Smooth muscle cell (in vitro differentiated cells): ENCODE data around the gene PLEKHB2. TPM values are rescaled to one million over a fixed set of nuclear protein-coding genes. Genes with fewer than 3 reads are reported as not detected.

ENCODE experiments used
- DNase-seq: peaks from one replicate; lab custom pipeline; 2025; ENCODE audit not compliant: unreplicated experiment; lab: John Stamatoyannopoulos, UW
- H2AFZ ChIP-seq: fragments of 200-600 bp; sonication (generic); 2 replicates; pipeline ENCODE4 v1.6.0; 2016; ENCODE audit warnings: antibody characterized with exemption, low read depth, mild to moderate bottlenecking
- H3F3A ChIP-seq: fragments of 200-600 bp; sonication (generic); 2 replicates; pipeline ENCODE4 v1.6.0; 2017; ENCODE audit warnings: antibody characterized with exemption, low read depth
- H3K27ac ChIP-seq: fragments of 200-600 bp; sonication (generic); 2 replicates; pipeline ENCODE4 v1.5.1; 2016; ENCODE audit warnings: low read depth, mild to moderate bottlenecking
- H3K27me3 ChIP-seq: fragments of 200-600 bp; sonication (generic); 2 replicates; pipeline ENCODE4 v1.6.1; 2016; ENCODE audit warnings: low read depth, mild to moderate bottlenecking
- H3K36me3 ChIP-seq: fragments of 200-600 bp; sonication (generic); 2 replicates; pipeline ENCODE4 v1.5.1; 2016; ENCODE audit warnings: low read depth
- H3K4me1 ChIP-seq: fragments of 200-600 bp; sonication (generic); 2 replicates; pipeline ENCODE4 v1.5.1; 2016; ENCODE audit warnings: low read depth
- H3K4me2 ChIP-seq: fragments of 200-600 bp; sonication (generic); 2 replicates; pipeline ENCODE4 v1.6.0; 2016; ENCODE audit warnings: mild to moderate bottlenecking
- H3K4me3 ChIP-seq: fragments of 200-600 bp; sonication (generic); 2 replicates; pipeline ENCODE4 v1.5.1; 2016; ENCODE audit warnings: mild to moderate bottlenecking
- H3K79me2 ChIP-seq: fragments of 200-600 bp; sonication (generic); 2 replicates; pipeline ENCODE4 v1.6.0; 2016; ENCODE audit warnings: low read depth, mild to moderate bottlenecking
- H3K9ac ChIP-seq: fragments of 200-600 bp; sonication (generic); 2 replicates; pipeline ENCODE4 v1.6.0; 2016; ENCODE audit warnings: low read depth
- H3K9me3 ChIP-seq: fragments of 200-600 bp; sonication (generic); replicated peaks from 2 replicates; pipeline ENCODE4 v1.5.1; 2016; ENCODE audit warnings: low read depth
- H4K20me1 ChIP-seq: fragments of 200-600 bp; sonication (generic); 2 replicates; pipeline ENCODE4 v1.6.0; 2016; ENCODE audit warnings: low read depth
- WGBS: methylation state at CpG from one replicate; pipeline ENCODE4 v1.1.7; 2016; ENCODE audit warnings: low lambda C conversion rate; 5-methylcytosine and 5-hydroxymethylcytosine counted together
- polyA plus RNA-seq: library from polyadenylated mRNA; unstranded; fragments of >200 nt; fragmentation: Nextera tagmentation; extraction: Ambion mirVana; gene quantifications from 2 replicates; pipeline ENCODE4 v1.2.1, GENCODE V29; 2016
- total RNA-seq: library from RNA; depleted of rRNA; stranded (reverse); fragments of >200 nt; gene quantifications from 2 replicates; pipeline ENCODE4 v1.2.3, GENCODE V29; 2014
- TF ChIP-seq, protein P1 (sequence below): fragments of 200-600 bp; sonication (generic); IDR thresholded peaks from 2 replicates; pipeline ENCODE4 v1.5.1; 2017; ENCODE audit warnings: borderline replicate concordance, mild to moderate bottlenecking, antibody characterized with exemption; ENCODE audit not compliant: insufficient read depth, poor library complexity, severe bottlenecking

The PLEKHB2 gene
- total and polyA plus RNA-seq, 2 experiments from 2014 or later, result 25.7 to 33.6 TPM

DNA sequence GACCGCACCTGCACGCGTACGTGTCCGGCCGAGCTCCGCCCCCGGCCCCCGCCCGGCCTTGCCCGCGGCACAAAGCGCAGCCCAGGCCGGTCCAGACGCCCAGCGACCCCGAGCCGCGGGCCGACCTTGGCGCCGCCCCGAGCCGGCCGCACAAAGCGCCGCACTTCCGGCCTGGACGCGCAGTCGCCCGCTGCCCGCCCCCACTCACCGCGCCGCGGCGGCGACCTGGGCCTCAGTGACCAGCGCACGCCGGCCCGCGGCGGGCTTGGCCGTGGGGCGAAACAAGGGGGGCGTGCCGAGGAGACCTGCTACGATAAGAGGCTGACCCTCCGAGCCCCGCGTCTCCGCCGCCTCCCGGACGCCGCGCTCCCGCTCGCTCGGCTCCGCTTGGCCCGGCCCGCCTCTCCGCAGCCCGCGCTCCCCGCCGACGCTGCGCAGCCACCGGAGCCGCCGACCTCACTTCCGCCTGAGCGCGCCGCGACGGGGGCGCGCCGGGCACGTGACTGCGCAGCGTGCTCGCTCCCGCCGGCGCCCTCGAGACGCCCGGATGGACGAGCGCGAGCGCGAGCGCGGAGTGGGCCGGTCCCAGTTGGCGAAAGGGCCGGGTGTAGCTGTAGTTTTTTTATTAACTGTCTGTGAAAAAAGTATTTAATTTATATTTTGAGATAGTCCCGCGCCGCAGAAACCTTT lies 12.0 kb upstream of the PLEKHB2 start, which contains the start of gene FAM168B:
FAM168B (minus strand) TSS at position 455 of the 690 bp plus-strand sequence. CDS start 10,814 bp downstream, outside the sequence.
- Histone ChIP-seq H3K9me3 (no peaks in the 10 kb centered on the region), H3K27me3 (no peaks in the 10 kb centered on the region), H4K20me1 (peaks cover 43% of the 10 kb centered on the region), H3K36me3 (peaks cover 2% of the 10 kb centered on the region), H3K4me1 (no peaks in the 10 kb centered on the region), H3K4me2 (peak within 1 kb of the TSS; percentile 96), H3K27ac (peak within 1 kb of the TSS; percentile 84), H3K4me3 (peak within 1 kb of the TSS; percentile 98), H2AFZ (peak within 1 kb of the TSS; percentile 98), H3K9ac (peak within 1 kb of the TSS; percentile 80), H3K79me2 (peaks cover 47% of the 10 kb centered on the region), H3F3A (peaks cover 5% of the 10 kb centered on the region)
- TF ChIP-seq, protein P1, sequence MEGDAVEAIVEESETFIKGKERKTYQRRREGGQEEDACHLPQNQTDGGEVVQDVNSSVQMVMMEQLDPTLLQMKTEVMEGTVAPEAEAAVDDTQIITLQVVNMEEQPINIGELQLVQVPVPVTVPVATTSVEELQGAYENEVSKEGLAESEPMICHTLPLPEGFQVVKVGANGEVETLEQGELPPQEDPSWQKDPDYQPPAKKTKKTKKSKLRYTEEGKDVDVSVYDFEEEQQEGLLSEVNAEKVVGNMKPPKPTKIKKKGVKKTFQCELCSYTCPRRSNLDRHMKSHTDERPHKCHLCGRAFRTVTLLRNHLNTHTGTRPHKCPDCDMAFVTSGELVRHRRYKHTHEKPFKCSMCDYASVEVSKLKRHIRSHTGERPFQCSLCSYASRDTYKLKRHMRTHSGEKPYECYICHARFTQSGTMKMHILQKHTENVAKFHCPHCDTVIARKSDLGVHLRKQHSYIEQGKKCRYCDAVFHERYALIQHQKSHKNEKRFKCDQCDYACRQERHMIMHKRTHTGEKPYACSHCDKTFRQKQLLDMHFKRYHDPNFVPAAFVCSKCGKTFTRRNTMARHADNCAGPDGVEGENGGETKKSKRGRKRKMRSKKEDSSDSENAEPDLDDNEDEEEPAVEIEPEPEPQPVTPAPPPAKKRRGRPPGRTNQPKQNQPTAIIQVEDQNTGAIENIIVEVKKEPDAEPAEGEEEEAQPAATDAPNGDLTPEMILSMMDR, result no peak
- under 1% methylated on average over 101 of the region's 107 CpGs for WGBS
- DNase-seq, result peak; percentile 72

DNA sequence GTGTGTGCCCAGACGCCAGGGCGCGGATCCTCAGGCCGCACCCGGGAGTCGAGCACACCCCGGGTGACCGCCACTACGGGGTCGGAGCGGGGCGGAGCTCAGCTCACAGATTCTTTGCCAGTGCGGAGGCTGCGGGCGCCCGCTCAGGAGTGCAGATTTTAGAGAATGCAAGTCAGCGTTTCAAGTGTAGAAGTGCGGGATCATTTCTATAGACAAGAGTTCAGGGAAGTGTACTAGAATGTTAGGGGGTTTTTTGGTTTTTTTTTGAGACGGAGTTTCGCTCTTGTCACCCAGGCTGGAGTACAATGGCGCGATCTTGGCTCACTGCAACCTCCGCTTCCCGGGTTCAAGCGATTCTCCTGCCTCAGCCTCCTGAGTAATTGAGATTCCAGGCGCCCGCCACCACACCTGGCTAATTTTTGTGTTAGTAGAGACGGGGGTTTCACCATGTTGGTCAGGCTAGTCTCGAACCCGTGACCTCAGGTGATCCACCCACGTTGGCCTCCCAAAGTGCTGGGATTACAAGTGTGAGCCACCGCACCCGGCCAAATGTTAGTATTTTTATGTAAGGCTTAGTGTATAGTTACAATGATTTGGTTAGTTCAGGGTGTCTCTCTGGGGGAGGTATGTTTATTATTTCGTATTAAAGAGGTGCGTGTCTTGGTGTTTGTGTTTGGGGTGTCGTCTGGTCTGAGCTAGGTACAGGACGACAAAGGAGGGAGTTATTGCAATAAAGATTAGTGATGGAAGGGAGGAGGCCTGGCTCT lies 11.3 kb upstream of the PLEKHB2 start:
- Histone ChIP-seq H3K4me2 (peak overlapping the region; percentile 96), H3K9ac (peak overlapping the region; percentile 80), H3K27me3 (no peaks in the 10 kb centered on the region), H3K9me3 (no peaks in the 10 kb centered on the region), H3K79me2 (peaks cover 40% of the 10 kb centered on the region), H3F3A (peaks cover 5% of the 10 kb centered on the region), H4K20me1 (peaks cover 36% of the 10 kb centered on the region), H3K36me3 (no peaks in the 10 kb centered on the region), H2AFZ (peak overlapping the region; percentile 98), H3K27ac (peak overlapping the region; percentile 84), H3K4me3 (peak overlapping the region; percentile 98), H3K4me1 (no peaks in the 10 kb centered on the region)
- TF ChIP-seq, protein P1, result no peak
- WGBS, result 16% methylated on average over 37 of the region's 37 CpGs
- DNase-seq, result no peak

DNA sequence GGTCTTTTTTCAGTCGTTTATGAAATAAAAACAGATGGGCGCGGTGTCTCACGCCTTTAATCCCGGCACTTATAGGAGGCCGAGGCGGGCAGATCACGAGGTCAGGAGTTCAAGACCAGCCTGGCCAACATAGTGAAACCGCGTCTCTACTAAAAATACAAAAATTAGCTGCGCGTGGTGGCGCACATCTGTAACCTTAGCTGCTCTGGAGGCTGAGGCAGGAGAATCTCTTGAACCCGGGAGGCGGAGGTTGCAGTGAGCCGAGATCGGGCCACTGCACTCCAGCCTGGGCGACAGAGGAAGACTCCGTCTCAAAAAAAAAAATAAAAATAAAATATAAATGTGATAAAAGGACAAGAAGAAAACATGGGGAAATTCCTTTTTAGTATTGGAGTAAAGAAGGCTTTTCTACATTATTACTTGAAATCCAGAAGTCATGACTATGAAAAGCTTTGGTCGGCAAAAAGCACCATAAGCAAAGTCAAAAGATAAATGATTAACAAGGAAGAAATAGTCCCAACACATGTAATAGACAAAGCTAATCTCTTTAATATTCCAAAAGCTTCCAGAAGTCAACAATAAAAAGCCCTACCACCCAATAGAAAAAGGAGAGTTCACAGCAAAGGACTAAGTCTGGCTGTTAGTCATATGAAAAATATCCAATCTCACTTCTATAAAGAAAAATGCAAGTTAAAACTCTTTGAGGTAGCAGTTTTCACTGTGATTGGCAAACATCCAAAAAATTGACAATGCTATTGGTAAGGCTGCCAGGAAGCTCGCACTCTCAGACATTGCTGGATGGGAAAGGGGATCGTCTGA lies 10.5 kb upstream of the PLEKHB2 start:
- Histone ChIP-seq H3K9me3 (no peaks in the 10 kb centered on the region), H4K20me1 (peaks cover 28% of the 10 kb centered on the region), H3K9ac (no peak overlapping the region), H3K79me2 (peaks cover 32% of the 10 kb centered on the region), H3F3A (peaks cover 5% of the 10 kb centered on the region), H3K27me3 (no peaks in the 10 kb centered on the region), H3K4me1 (no peaks in the 10 kb centered on the region), H3K4me3 (peak overlapping the region; percentile 98), H3K27ac (peak overlapping the region; percentile 84), H3K4me2 (peak overlapping the region; percentile 96), H2AFZ (no peak overlapping the region), H3K36me3 (no peaks in the 10 kb centered on the region)
- DNase-seq, result no peak
- TF ChIP-seq, protein P1, result no peak
- 88% methylated on average over 22 of the region's 22 CpGs for WGBS
